ENCODE data around the gene ADAMTS2.

The ADAMTS2 gene

DNA sequence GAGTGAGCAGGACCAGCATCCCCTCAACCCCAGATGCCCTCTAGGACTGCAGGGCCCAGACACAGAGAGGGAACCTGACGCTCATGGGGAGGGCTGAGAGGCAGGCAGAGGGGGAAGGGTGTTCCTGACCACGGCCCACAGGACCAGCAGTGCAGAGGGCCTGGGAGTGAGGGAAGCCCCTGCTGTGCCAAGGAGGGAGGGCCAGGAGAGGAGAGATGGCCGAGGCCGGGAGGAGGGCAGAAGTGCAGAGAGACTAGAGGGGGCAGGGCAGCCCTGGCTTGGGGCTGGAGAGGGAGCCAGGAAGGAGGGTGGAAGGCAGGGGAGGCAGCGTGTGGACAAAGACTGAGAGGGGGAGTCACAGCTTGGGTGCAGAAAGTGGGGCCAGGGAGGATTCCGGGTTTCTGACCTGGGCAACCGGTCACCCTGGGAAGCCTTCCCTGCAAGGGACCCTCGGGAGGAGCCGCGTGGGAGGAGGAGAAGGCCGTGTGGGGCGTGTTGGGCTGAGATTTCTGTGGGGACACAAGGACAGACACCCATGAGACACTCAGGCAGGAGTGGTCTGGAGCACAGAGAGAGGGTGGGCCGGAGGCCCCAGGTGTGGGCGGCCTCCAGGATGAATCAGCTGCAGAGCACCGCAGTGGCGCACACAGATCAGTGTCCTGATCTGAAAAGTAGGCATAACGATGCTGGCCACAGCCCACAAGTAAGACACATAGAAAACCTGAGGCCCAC is 117.5 kb downstream of the ADAMTS2 start:
- H3K18ac ChIP-seq (ENCODE audit: low read length), result no peak overlapping the region
- no peak overlapping the region for H2AK5ac ChIP-seq (ENCODE audit: low read length)
- H3K23ac ChIP-seq (ENCODE audit: low read length), result no peak overlapping the region
- no peak overlapping the region for H3K14ac ChIP-seq (ENCODE audit: low read length)
- no peaks in the 10 kb centered on the region for H3K79me2 ChIP-seq (ENCODE audit: control insufficient read depth, insufficient read depth, low read length, poor library complexity)
- no peaks in the 10 kb centered on the region for H3K79me1 ChIP-seq (ENCODE audit: low read length)
- no peak overlapping the region for H2AFZ ChIP-seq (ENCODE audit: insufficient read depth, low read length, poor library complexity)
- no peak for DNase-seq
- no peak overlapping the region for H3K4ac ChIP-seq (ENCODE audit: low read depth, low read length)
- no peaks in the 10 kb centered on the region for H3K27me3 ChIP-seq (ENCODE audit: insufficient read depth, low read length)
- H3K4me3 ChIP-seq (ENCODE audit: low read depth, low read length), result no peak overlapping the region
- WGBS (ENCODE audit: extremely low coverage, insufficient coverage, insufficient read length), result no CpG with 5 or more reads among the region's 17 CpGs
- H2BK120ac ChIP-seq (ENCODE audit: insufficient read depth, low read length, poor library complexity), result no peak overlapping the region
- no peak overlapping the region for H4K8ac ChIP-seq (ENCODE audit: low read depth, low read length)
- H3K9me3 ChIP-seq (ENCODE audit: insufficient read depth, low read depth, low read length), result peaks cover 22% of the 10 kb centered on the region
- no peak overlapping the region for H4K91ac ChIP-seq (ENCODE audit: low read depth, low read length)
- H2BK12ac ChIP-seq (ENCODE audit: low read length), result no peak overlapping the region
- H3K9ac ChIP-seq (ENCODE audit: low read length), result no peak overlapping the region
- no peak overlapping the region for H3K4me2 ChIP-seq (ENCODE audit: low read length)
- peaks cover 7 to 18% of the 10 kb centered on the region in 2 experiments for H3K36me3 ChIP-seq (ENCODE audit: control insufficient read depth in 1 of 2, insufficient read depth in 2 of 2, low read length in 2 of 2)
- peaks cover 0 to 5% of the 10 kb centered on the region in 2 experiments for H3K4me1 ChIP-seq (ENCODE audit: control insufficient read depth in 1 of 2, insufficient read depth in 2 of 2, low read length in 2 of 2)
- H2BK5ac ChIP-seq (ENCODE audit: low read depth, low read length, poor library complexity), result no peak overlapping the region
- no peak overlapping the region for H4K12ac ChIP-seq (ENCODE audit: low read depth, low read length)
- H3K27ac ChIP-seq (ENCODE audit: low read depth, low read length), result no peak overlapping the region

DNA sequence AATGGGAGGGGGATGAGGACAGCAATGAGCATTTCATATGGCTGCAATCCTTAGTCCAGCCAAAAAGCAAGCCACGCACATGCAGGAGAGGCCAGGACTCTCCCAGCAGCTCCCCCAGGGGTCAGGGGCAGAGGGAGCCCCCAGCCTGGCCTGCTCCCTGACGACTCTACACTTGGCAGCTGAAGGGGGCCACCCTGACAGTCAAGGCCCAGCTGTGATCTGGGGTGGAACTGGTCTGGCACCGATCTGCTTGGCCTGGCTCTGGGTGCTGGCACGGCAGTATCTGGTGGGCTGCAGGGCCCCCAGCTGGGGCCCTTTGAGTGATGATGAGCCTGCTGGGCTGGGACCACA is 118.1 kb downstream of the ADAMTS2 start:
- Histone ChIP-seq H3K23ac (ENCODE audit: low read length) (no peak overlapping the region), H3K27ac (ENCODE audit: low read depth, low read length) (no peak overlapping the region), H3K9me3 (ENCODE audit: insufficient read depth, low read depth, low read length) (peaks cover 22% of the 10 kb centered on the region), H2BK12ac (ENCODE audit: low read length) (no peak overlapping the region), H3K14ac (ENCODE audit: low read length) (no peak overlapping the region), H3K4me1 (ENCODE audit: control insufficient read depth in 1 of 2, insufficient read depth in 2 of 2, low read length in 2 of 2) (peaks cover 0 to 5% of the 10 kb centered on the region in 2 experiments), H3K18ac (ENCODE audit: low read length) (no peak overlapping the region), H4K8ac (ENCODE audit: low read depth, low read length) (no peak overlapping the region), H3K79me2 (ENCODE audit: control insufficient read depth, insufficient read depth, low read length, poor library complexity) (no peaks in the 10 kb centered on the region), H3K79me1 (ENCODE audit: low read length) (no peaks in the 10 kb centered on the region), H3K4ac (ENCODE audit: low read depth, low read length) (no peak overlapping the region), H4K12ac (ENCODE audit: low read depth, low read length) (no peak overlapping the region), H2BK5ac (ENCODE audit: low read depth, low read length, poor library complexity) (no peak overlapping the region), H3K36me3 (ENCODE audit: control insufficient read depth in 1 of 2, insufficient read depth in 2 of 2, low read length in 2 of 2) (peaks cover 6 to 18% of the 10 kb centered on the region in 2 experiments), H3K9ac (ENCODE audit: low read length) (no peak overlapping the region), H2AFZ (ENCODE audit: insufficient read depth, low read length, poor library complexity) (no peak overlapping the region), H2BK120ac (ENCODE audit: insufficient read depth, low read length, poor library complexity) (no peak overlapping the region), H2AK5ac (ENCODE audit: low read length) (no peak overlapping the region), H4K91ac (ENCODE audit: low read depth, low read length) (no peak overlapping the region), H3K27me3 (ENCODE audit: insufficient read depth, low read length) (no peaks in the 10 kb centered on the region), H3K4me2 (ENCODE audit: low read length) (no peak overlapping the region), H3K4me3 (ENCODE audit: low read depth, low read length) (no peak overlapping the region)
- DNase-seq, result no peak
- WGBS (ENCODE audit: extremely low coverage, insufficient coverage, insufficient read length), result no CpG with 5 or more reads among the region's 4 CpGs

DNA sequence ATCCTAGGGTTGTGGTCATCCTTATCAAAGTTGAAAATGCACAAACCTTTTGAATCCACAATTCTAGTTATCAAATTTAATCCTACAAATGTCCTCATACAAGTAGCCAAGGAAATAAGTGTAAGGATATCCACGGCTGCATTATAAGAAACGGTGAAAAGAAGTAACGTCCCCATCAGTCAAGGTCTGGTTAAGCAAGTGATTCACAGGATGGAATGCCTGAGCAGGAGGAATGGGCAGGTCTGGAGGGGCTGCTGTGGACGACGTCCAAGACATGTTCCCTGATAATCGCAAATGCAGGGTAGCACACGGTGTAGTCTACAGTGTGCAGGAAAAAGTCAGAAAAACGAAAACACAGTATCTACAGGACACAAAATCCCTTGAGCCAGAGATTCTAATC is 118.6 kb downstream of the ADAMTS2 start:
- no peak overlapping the region for H3K4me2 ChIP-seq (ENCODE audit: low read length)
- no peak overlapping the region for H4K8ac ChIP-seq (ENCODE audit: low read depth, low read length)
- H3K14ac ChIP-seq (ENCODE audit: low read length), result no peak overlapping the region
- H3K9ac ChIP-seq (ENCODE audit: low read length), result no peak overlapping the region
- H2AFZ ChIP-seq (ENCODE audit: insufficient read depth, low read length, poor library complexity), result no peak overlapping the region
- peaks cover 4 to 18% of the 10 kb centered on the region in 2 experiments for H3K36me3 ChIP-seq (ENCODE audit: control insufficient read depth in 1 of 2, insufficient read depth in 2 of 2, low read length in 2 of 2)
- no peak overlapping the region for H2BK5ac ChIP-seq (ENCODE audit: low read depth, low read length, poor library complexity)
- no peak overlapping the region for H2BK120ac ChIP-seq (ENCODE audit: insufficient read depth, low read length, poor library complexity)
- H3K9me3 ChIP-seq (ENCODE audit: insufficient read depth, low read depth, low read length), result peaks cover 22% of the 10 kb centered on the region
- DNase-seq, result no peak
- H3K27me3 ChIP-seq (ENCODE audit: insufficient read depth, low read length), result no peaks in the 10 kb centered on the region
- no peak overlapping the region for H3K18ac ChIP-seq (ENCODE audit: low read length)
- no peaks in the 10 kb centered on the region for H3K79me1 ChIP-seq (ENCODE audit: low read length)
- H2BK12ac ChIP-seq (ENCODE audit: low read length), result no peak overlapping the region
- no peak overlapping the region for H3K27ac ChIP-seq (ENCODE audit: low read depth, low read length)
- no peak overlapping the region for H4K91ac ChIP-seq (ENCODE audit: low read depth, low read length)
- no peak overlapping the region for H3K23ac ChIP-seq (ENCODE audit: low read length)
- no peak overlapping the region for H4K12ac ChIP-seq (ENCODE audit: low read depth, low read length)
- peaks cover 0 to 5% of the 10 kb centered on the region in 2 experiments for H3K4me1 ChIP-seq (ENCODE audit: control insufficient read depth in 1 of 2, insufficient read depth in 2 of 2, low read length in 2 of 2)
- H3K4ac ChIP-seq (ENCODE audit: low read depth, low read length), result no peak overlapping the region
- no peak overlapping the region for H3K4me3 ChIP-seq (ENCODE audit: low read depth, low read length)
- WGBS (ENCODE audit: extremely low coverage, insufficient coverage, insufficient read length), result no CpG with 5 or more reads among the region's 8 CpGs
- no peaks in the 10 kb centered on the region for H3K79me2 ChIP-seq (ENCODE audit: control insufficient read depth, insufficient read depth, low read length, poor library complexity)
- H2AK5ac ChIP-seq (ENCODE audit: low read length), result no peak overlapping the region

DNA sequence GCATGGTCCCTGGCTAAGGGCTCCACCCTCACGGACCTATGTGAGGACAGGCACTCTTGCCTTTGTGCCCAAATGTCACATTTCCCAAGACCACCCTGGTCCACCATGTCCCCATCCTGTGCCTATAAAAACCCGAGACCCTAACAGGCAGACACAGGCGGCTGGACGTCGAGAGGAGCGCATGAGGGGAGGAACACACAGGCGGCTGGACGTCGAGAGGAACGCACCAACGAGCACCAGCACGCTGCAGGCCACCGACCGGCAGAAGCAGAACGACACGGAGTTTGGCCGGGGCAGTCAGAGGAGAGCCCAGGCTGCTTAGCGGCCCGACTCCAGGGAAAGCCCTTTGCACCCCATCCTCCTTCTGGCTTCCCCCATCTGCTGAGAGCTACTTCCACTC is 119.9 kb downstream of the ADAMTS2 start:
- DNase-seq, result no peak
- no peak overlapping the region for H3K4me2 ChIP-seq (ENCODE audit: low read length)
- H2BK120ac ChIP-seq (ENCODE audit: insufficient read depth, low read length, poor library complexity), result no peak overlapping the region
- no peak overlapping the region for H3K23ac ChIP-seq (ENCODE audit: low read length)
- H3K36me3 ChIP-seq (ENCODE audit: control insufficient read depth in 1 of 2, insufficient read depth in 2 of 2, low read length in 2 of 2), result peaks cover 4 to 17% of the 10 kb centered on the region in 2 experiments
- no peaks in the 10 kb centered on the region for H3K79me1 ChIP-seq (ENCODE audit: low read length)
- H3K27me3 ChIP-seq (ENCODE audit: insufficient read depth, low read length), result no peaks in the 10 kb centered on the region
- no peak overlapping the region for H2AK5ac ChIP-seq (ENCODE audit: low read length)
- no peak overlapping the region for H3K4ac ChIP-seq (ENCODE audit: low read depth, low read length)
- H2BK12ac ChIP-seq (ENCODE audit: low read length), result no peak overlapping the region
- no peak overlapping the region for H3K14ac ChIP-seq (ENCODE audit: low read length)
- no peak overlapping the region for H3K4me3 ChIP-seq (ENCODE audit: low read depth, low read length)
- H3K4me1 ChIP-seq (ENCODE audit: control insufficient read depth in 1 of 2, insufficient read depth in 2 of 2, low read length in 2 of 2), result peaks cover 0 to 5% of the 10 kb centered on the region in 2 experiments
- H4K12ac ChIP-seq (ENCODE audit: low read depth, low read length), result no peak overlapping the region
- no peak overlapping the region for H3K9ac ChIP-seq (ENCODE audit: low read length)
- H3K79me2 ChIP-seq (ENCODE audit: control insufficient read depth, insufficient read depth, low read length, poor library complexity), result no peaks in the 10 kb centered on the region
- H4K91ac ChIP-seq (ENCODE audit: low read depth, low read length), result no peak overlapping the region
- peaks cover 22% of the 10 kb centered on the region for H3K9me3 ChIP-seq (ENCODE audit: insufficient read depth, low read depth, low read length)
- WGBS (ENCODE audit: extremely low coverage, insufficient coverage, insufficient read length), result no CpG with 5 or more reads among the region's 19 CpGs
- H3K18ac ChIP-seq (ENCODE audit: low read length), result no peak overlapping the region
- no peak overlapping the region for H4K8ac ChIP-seq (ENCODE audit: low read depth, low read length)
- no peak overlapping the region for H2AFZ ChIP-seq (ENCODE audit: insufficient read depth, low read length, poor library complexity)
- H3K27ac ChIP-seq (ENCODE audit: low read depth, low read length), result no peak overlapping the region
- H2BK5ac ChIP-seq (ENCODE audit: low read depth, low read length, poor library complexity), result no peak overlapping the region
